Osteoblast (primary cell): ENCODE data around the gene ELOA. TPM values are rescaled to one million over a fixed set of nuclear protein-coding genes. Genes with fewer than 3 reads are reported as not detected.

Experiments used
- DNase-seq: peaks from one replicate; pipeline ENCODE4 v3.0.0; 2011; ENCODE audit warnings: low spot score, mixed read lengths; ENCODE audit not compliant: insufficient read length; ENCODE audit errors: missing footprints
- H2AFZ ChIP-seq: 2 replicates; pipeline ENCODE4 v1.6.0; 2011; ENCODE audit warnings: mild to moderate bottlenecking, low read length
- H3K27ac ChIP-seq: 2 replicates; pipeline ENCODE4 v1.5.1; 2011; ENCODE audit warnings: mild to moderate bottlenecking, low read depth, low read length, moderate library complexity
- H3K27me3 ChIP-seq: 2 replicates; pipeline ENCODE4 v1.6.0; 2012; ENCODE audit warnings: mild to moderate bottlenecking, control low read depth, inconsistent platforms, low read length, moderate library complexity; ENCODE audit not compliant: insufficient read depth
- H3K36me3 ChIP-seq: 2 replicates; pipeline ENCODE4 v1.5.1; 2011; ENCODE audit warnings: mild to moderate bottlenecking, low read length, control low read depth, moderate library complexity; ENCODE audit not compliant: insufficient read depth
- H3K4me1 ChIP-seq: 2 replicates; pipeline ENCODE4 v1.5.1; 2011; ENCODE audit warnings: mild to moderate bottlenecking, low read length, control low read depth, moderate library complexity; ENCODE audit not compliant: insufficient read depth
- H3K4me2 ChIP-seq: 2 replicates; pipeline ENCODE4 v1.6.0; 2011; ENCODE audit warnings: mild to moderate bottlenecking, low read length; ENCODE audit not compliant: insufficient read depth
- H3K4me3 ChIP-seq: fragments of 200-600 bp; sonication (generic); 3 replicates; pipeline ENCODE4 v1.5.1; 2012; ENCODE audit warnings: mild to moderate bottlenecking, low read length, inconsistent platforms; ENCODE audit not compliant: insufficient read depth
- H3K79me2 ChIP-seq: 2 replicates; pipeline ENCODE4 v1.6.0; 2012; ENCODE audit warnings: mild to moderate bottlenecking, low read length, control low read depth, inconsistent platforms; ENCODE audit not compliant: insufficient read depth
- H3K9me3 ChIP-seq: 2 replicates; pipeline ENCODE4 v1.5.1; 2011; ENCODE audit warnings: low read depth, low read length, control low read depth
- H4K20me1 ChIP-seq: 2 replicates; pipeline ENCODE4 v1.6.0; 2012; ENCODE audit warnings: mild to moderate bottlenecking, low read length, control low read depth; ENCODE audit not compliant: insufficient read depth
- total RNA-seq: library from RNA; depleted of rRNA; stranded (reverse); fragments of >200 nt; gene quantifications from 2 replicates; pipeline ENCODE4 v1.2.3, GENCODE V29; 2012
- TF ChIP-seq, protein P1 (sequence below): IDR thresholded peaks from 2 replicates; pipeline ENCODE4 v1.5.1; 2011; ENCODE audit warnings: mild to moderate bottlenecking, low read depth, low read length, moderate library complexity; ENCODE audit errors: extremely low read depth

The ELOA gene
- total RNA-seq, 1 donor: 42.0 TPM

DNA sequence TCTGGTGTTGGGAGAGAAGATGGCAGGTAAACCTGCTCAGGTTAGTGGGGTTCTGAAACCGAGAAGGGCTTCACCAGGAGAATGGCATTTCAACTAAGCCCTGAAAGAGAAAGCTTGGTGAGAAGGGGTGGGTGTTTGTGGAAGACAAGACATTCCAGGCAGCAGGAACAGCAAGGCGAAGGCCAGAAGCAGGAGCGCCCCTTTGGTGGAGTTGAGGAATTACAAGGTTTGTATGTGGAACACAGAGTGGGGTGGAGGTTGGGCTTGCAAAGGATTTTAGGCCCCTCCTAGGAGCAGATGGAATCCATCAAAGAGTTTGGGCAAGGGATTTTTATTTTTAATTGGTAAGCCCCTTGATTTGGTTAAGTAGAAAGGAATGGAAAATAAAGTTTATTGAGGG is 24.8 kb upstream of the ELOA start:
- Histone ChIP-seq H3K27me3 (no peaks in the 10 kb centered on the region), H4K20me1 (peaks cover 44% of the 10 kb centered on the region), H3K36me3 (no peaks in the 10 kb centered on the region), H3K79me2 (peaks cover 60% of the 10 kb centered on the region), H3K4me3 (no peak overlapping the region), H3K9me3 (no peaks in the 10 kb centered on the region), H2AFZ (no peak overlapping the region), H3K4me1 (peaks cover 3% of the 10 kb centered on the region), H3K27ac (no peak overlapping the region), H3K4me2 (no peak overlapping the region)
- peak; percentile 77 for DNase-seq
- TF ChIP-seq, protein P1, sequence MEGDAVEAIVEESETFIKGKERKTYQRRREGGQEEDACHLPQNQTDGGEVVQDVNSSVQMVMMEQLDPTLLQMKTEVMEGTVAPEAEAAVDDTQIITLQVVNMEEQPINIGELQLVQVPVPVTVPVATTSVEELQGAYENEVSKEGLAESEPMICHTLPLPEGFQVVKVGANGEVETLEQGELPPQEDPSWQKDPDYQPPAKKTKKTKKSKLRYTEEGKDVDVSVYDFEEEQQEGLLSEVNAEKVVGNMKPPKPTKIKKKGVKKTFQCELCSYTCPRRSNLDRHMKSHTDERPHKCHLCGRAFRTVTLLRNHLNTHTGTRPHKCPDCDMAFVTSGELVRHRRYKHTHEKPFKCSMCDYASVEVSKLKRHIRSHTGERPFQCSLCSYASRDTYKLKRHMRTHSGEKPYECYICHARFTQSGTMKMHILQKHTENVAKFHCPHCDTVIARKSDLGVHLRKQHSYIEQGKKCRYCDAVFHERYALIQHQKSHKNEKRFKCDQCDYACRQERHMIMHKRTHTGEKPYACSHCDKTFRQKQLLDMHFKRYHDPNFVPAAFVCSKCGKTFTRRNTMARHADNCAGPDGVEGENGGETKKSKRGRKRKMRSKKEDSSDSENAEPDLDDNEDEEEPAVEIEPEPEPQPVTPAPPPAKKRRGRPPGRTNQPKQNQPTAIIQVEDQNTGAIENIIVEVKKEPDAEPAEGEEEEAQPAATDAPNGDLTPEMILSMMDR: peak; percentile 49

DNA sequence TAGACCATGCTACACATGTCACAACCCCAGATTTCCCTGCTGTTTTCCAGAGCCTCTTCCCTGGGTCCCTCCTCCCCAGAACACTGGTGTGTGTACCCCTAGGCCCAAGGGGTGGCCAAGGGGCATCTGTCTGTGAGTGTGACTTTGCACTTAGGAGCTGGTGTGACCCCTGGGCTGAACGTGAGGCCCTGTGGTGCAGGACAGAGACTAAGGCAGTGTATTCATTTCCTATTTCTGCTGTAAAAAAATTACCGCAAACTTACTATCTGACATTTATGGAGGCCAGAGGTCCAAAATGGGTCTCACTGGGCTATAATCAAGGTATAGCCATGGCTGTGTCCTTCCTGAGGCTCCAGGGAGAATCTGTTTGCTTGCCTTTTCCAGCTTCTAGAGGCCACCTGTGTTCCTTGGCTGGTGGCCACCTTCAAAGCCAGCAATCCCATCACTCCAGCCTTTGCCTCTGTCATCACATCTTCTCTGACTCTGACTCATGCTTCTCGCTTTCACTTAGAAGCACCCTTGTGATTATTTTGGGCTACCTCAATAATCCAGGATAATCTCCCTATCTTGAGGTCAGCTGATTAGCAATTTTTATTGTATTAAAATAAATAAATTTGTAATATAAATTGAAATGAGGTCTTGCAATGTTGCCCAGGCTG is 24.0 kb upstream of the ELOA start:
- Histone ChIP-seq H3K4me2 (no peak overlapping the region), H3K79me2 (peaks cover 59% of the 10 kb centered on the region), H3K27me3 (no peaks in the 10 kb centered on the region), H2AFZ (no peak overlapping the region), H3K36me3 (no peaks in the 10 kb centered on the region), H4K20me1 (peaks cover 44% of the 10 kb centered on the region), H3K4me3 (no peak overlapping the region), H3K4me1 (peaks cover 3% of the 10 kb centered on the region), H3K27ac (no peak overlapping the region), H3K9me3 (no peaks in the 10 kb centered on the region)
- peak; percentile 66 for DNase-seq
- TF ChIP-seq, protein P1: no peak

DNA sequence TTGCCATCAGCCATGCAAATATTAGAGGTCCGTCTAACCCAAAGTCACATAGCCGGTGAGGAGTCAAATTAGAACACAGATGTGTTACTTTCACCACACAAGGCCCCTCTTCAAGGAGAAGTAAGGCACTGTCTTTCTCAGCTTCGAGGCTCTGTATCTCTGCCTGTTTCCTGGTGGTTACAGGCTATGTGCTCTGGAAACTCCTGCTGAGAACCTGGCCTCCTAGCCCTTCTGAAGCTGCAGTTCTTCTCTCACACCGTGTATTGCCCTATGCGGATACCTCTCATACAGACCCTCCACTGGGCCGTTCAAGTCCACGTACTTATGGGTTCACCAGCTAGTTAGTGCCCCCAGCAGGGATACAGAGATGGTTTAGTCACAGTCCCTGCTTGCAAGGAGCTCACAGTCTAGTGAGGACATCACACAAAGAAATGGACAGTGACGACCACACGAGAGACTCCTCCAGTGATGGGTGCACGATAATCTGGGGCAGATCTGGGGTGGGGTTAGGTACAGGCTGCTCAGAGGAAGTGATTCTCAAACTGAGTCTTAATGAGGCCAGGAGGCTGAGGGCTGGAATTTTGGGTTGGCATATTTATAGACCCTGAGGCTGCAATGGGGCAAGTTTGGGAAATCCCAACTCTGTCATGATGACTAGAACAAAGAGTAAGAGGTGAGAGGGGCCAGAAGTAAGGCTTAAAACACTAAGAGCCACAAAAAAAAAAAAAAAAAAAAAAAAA is 22.8 kb upstream of the ELOA start:
- H3K4me3 ChIP-seq: no peak overlapping the region
- H3K36me3 ChIP-seq: no peaks in the 10 kb centered on the region
- H3K4me1 ChIP-seq: peaks cover 3% of the 10 kb centered on the region
- no peaks in the 10 kb centered on the region for H3K27me3 ChIP-seq
- peaks cover 51% of the 10 kb centered on the region for H3K79me2 ChIP-seq
- no peak overlapping the region for H3K27ac ChIP-seq
- H3K4me2 ChIP-seq: no peak overlapping the region
- TF ChIP-seq, protein P1: no peak
- no peak overlapping the region for H2AFZ ChIP-seq
- H3K9me3 ChIP-seq: no peaks in the 10 kb centered on the region
- DNase-seq: no peak
- H4K20me1 ChIP-seq: peaks cover 38% of the 10 kb centered on the region

DNA sequence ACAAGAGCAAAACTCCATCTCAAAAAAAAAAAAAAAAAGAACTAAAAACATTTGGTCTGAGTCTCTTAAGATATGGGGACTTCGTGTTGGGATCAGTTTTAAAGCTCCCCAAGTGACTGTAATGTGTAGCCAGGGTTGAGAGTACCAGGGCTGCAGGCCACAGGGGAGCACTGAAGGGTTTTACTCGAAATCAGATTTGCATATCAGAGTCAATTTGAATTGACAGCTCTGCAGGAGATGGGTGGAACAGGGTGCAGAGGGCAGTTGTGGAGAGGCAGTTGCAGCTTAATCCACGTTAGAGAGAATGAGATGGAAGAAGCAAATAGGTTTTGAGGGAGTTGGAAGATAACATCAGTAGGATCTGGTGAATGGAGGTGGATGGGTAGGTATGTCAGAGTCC is 20.6 kb upstream of the ELOA start:
- TF ChIP-seq, protein P1: no peak
- H3K4me2 ChIP-seq: no peak overlapping the region
- no peaks in the 10 kb centered on the region for H3K36me3 ChIP-seq
- H2AFZ ChIP-seq: no peak overlapping the region
- peaks cover 14% of the 10 kb centered on the region for H3K4me1 ChIP-seq
- DNase-seq: no peak
- no peaks in the 10 kb centered on the region for H3K27me3 ChIP-seq
- H3K4me3 ChIP-seq: no peak overlapping the region
- H3K27ac ChIP-seq: no peak overlapping the region
- no peaks in the 10 kb centered on the region for H3K9me3 ChIP-seq
- H3K79me2 ChIP-seq: peaks cover 45% of the 10 kb centered on the region
- peaks cover 39% of the 10 kb centered on the region for H4K20me1 ChIP-seq
